ENCODE measurements around the gene PPARGC1A. TPM values are rescaled to one million over a fixed set of nuclear protein-coding genes. Genes with fewer than 3 reads are reported as not detected.

PPARGC1A gene
- total and polyA plus RNA-seq, 2 donors (not counting 1 experiment from before 2014, with no cell fraction given) = not detected

GRCh38 chr4:23871426-23871825 lies 18.4 kb downstream of the PPARGC1A start:
- Histone ChIP-seq H3K79me2 (ENCODE audit: control insufficient read depth, insufficient read depth, low read length) (no peaks in the 10 kb centered on the region), H3K4me2 (replicated peaks; ENCODE audit: low read depth, low read length, poor library complexity, severe bottlenecking) (no peak overlapping the region), H4K20me1 (ENCODE audit: control insufficient read depth, insufficient read depth, low read length, poor library complexity, severe bottlenecking) (no peaks in the 10 kb centered on the region), H3K36me3 (replicated peaks in 1 of 2; ENCODE audit: control extremely low read depth in 1 of 2, control insufficient read depth in 1 of 2, extremely low read depth in 1 of 2, insufficient read depth in 2 of 2, low read length in 1 of 2) (no peaks in the 10 kb centered on the region), H2AFZ (ENCODE audit: insufficient read depth, low read depth, low read length, poor library complexity, severe bottlenecking) (no peak overlapping the region), H3K9ac (ENCODE audit: low read length) (no peak overlapping the region), H3K4me1 (ENCODE audit: control insufficient read depth in 2 of 2, insufficient read depth in 2 of 2, low read length in 2 of 2) (no peaks in the 10 kb centered on the region), H3K9me3 (ENCODE audit: control extremely low read depth in 1 of 3, control insufficient read depth in 2 of 3, insufficient read depth in 1 of 3, low read length in 2 of 3) (peaks cover 0 to 4% (median 0%) of the 10 kb centered on the region in 3 donors), H3K4me3 (ENCODE audit: control extremely low read depth in 1 of 5, extremely low read depth in 1 of 5, insufficient read depth in 1 of 5, low read depth in 2 of 5, low read length in 4 of 5) (no peak overlapping the region), H3K27ac (ENCODE audit: low read length in 2 of 2) (no peak overlapping the region), H3K27me3 (replicated peaks in 1 of 4; ENCODE audit: control extremely low read depth in 1 of 4, control insufficient read depth in 3 of 4, insufficient read depth in 4 of 4, low read length in 3 of 4) (no peaks in the 10 kb centered on the region)
- POLR2A ChIA-PET = no interaction called here
- intact Hi-C loops (cut with micrococcal nuclease) = no loop called here
- CTCF ChIA-PET = no interaction called here
- TF ChIP-seq EZH2 (IDR thresholded peaks at IDR 0.05; ENCODE audit: borderline replicate concordance, insufficient read depth, low read depth, low read length, poor library complexity, severe bottlenecking) (no peak), CTCF (IDR thresholded peaks at IDR 0.05) (no peak)
- ATAC-seq (ENCODE audit: low read depth) (no peak), DNase-seq (no peak)
- Mint-ChIP-seq H3K4me1 (no peaks in the 10 kb centered on the region), H3K27me3 (no peaks in the 10 kb centered on the region), H3K9me3 (ENCODE audit: insufficient read depth) (no peaks in the 10 kb centered on the region), H3K4me3 (no peak overlapping the region), H3K27ac (no peak overlapping the region)
- 80% methylated on average over 1 of the region's 2 CpGs for whole genome bisulfite sequencing (ENCODE audit: insufficient coverage)

- H3K4me1 Mint-ChIP-seq = no peaks in the 10 kb centered on the region
- Histone ChIP-seq H3K4me3 (ENCODE audit: control extremely low read depth in 1 of 5, extremely low read depth in 1 of 5, insufficient read depth in 1 of 5, low read depth in 2 of 5, low read length in 4 of 5) (no peak overlapping the region), H4K20me1 (ENCODE audit: control insufficient read depth, insufficient read depth, low read length, poor library complexity, severe bottlenecking) (no peaks in the 10 kb centered on the region), H3K79me2 (ENCODE audit: control insufficient read depth, insufficient read depth, low read length) (no peaks in the 10 kb centered on the region), H2AFZ (ENCODE audit: insufficient read depth, low read depth, low read length, poor library complexity, severe bottlenecking) (no peak overlapping the region), H3K9me3 (ENCODE audit: control extremely low read depth in 1 of 3, control insufficient read depth in 2 of 3, insufficient read depth in 1 of 3, low read length in 2 of 3) (peaks cover 0 to 7% (median 0%) of the 10 kb centered on the region in 3 donors), H3K27me3 (replicated peaks in 1 of 4; ENCODE audit: control extremely low read depth in 1 of 4, control insufficient read depth in 3 of 4, insufficient read depth in 4 of 4, low read length in 3 of 4) (no peaks in the 10 kb centered on the region), H3K4me1 (ENCODE audit: control insufficient read depth in 2 of 2, insufficient read depth in 2 of 2, low read length in 2 of 2) (no peaks in the 10 kb centered on the region), H3K27ac (ENCODE audit: low read length in 2 of 2) (no peak overlapping the region), H3K36me3 (replicated peaks in 1 of 2; ENCODE audit: control extremely low read depth in 1 of 2, control insufficient read depth in 1 of 2, extremely low read depth in 1 of 2, insufficient read depth in 2 of 2, low read length in 1 of 2) (no peaks in the 10 kb centered on the region), H3K4me2 (replicated peaks; ENCODE audit: low read depth, low read length, poor library complexity, severe bottlenecking) (no peak overlapping the region), H3K9ac (ENCODE audit: low read length) (no peak overlapping the region)
- 97% methylated on average over 5 of the region's 11 CpGs for WGBS (ENCODE audit: insufficient coverage)
- H3K27me3 Mint-ChIP-seq = no peaks in the 10 kb centered on the region
- intact Hi-C loops (cut with micrococcal nuclease) = no loop called here
- DNase-seq = no peak
- no peak overlapping the region for H3K4me3 Mint-ChIP-seq
- no peak for TF ChIP-seq CTCF (IDR thresholded peaks at IDR 0.05)
- no peak for TF ChIP-seq EZH2 (IDR thresholded peaks at IDR 0.05; ENCODE audit: borderline replicate concordance, insufficient read depth, low read depth, low read length, poor library complexity, severe bottlenecking)
- CTCF ChIA-PET = no interaction called here
- H3K9me3 Mint-ChIP-seq (ENCODE audit: insufficient read depth) = no peaks in the 10 kb centered on the region
- no peak overlapping the region for H3K27ac Mint-ChIP-seq
- POLR2A ChIA-PET = no interaction called here
- ATAC-seq (ENCODE audit: low read depth) = no peak
Measured at GRCh38 chr4:23866450-23867075, 23.3 kb downstream of the PPARGC1A start.

Measured in B cell (primary cell).